Measurements from ENCODE around the gene MTMR2. TPM values are rescaled to one million over a fixed set of nuclear protein-coding genes. Genes with fewer than 3 reads are reported as not detected.
A peak's percentile ranks its signal among the peaks of the same experiment; 100 is the strongest.

The MTMR2 gene
- total RNA-seq, 1 donor from 2014 or later = 68.9 TPM

- Histone ChIP-seq H3K36me3 (peaks cover 8% of the 10 kb centered on the region), H2AFZ (replicated peaks) (peak overlapping the region; percentile 70), H3K79me2 (ENCODE audit: low read depth) (peaks cover 88% of the 10 kb centered on the region), H3F3A (ENCODE audit: low read depth) (peaks cover 26% of the 10 kb centered on the region), H3K4me3 (peak overlapping the region; percentile 100), H4K20me1 (ENCODE audit: low read depth) (peaks cover 62% of the 10 kb centered on the region), H3K27me3 (no peaks in the 10 kb centered on the region), H3K9me3 (ENCODE audit: low read depth) (no peaks in the 10 kb centered on the region), H3K4me2 (peak overlapping the region; percentile 95), H3K27ac (peak overlapping the region; percentile 99), H3K4me1 (peaks cover 15% of the 10 kb centered on the region), H3K9ac (peak overlapping the region; percentile 93)
- peak overlapping the region; percentile 99 for H3K27ac Mint-ChIP-seq
- peak; percentile 77 for DNase-seq (ENCODE audit: low spot score)
- peak overlapping the region; percentile 99 for H3K4me3 Mint-ChIP-seq
- H3K9me3 Mint-ChIP-seq = no peaks in the 10 kb centered on the region
- no peak for TF ChIP-seq EZH2phosphoT487 (IDR thresholded peaks at IDR 0.05)
- TF ChIP-seq EZH2 (IDR thresholded peaks at IDR 0.05) = no peak
- no peak for TF ChIP-seq CTCF (IDR thresholded peaks at IDR 0.05)
- peaks cover 10% of the 10 kb centered on the region for H3K36me3 Mint-ChIP-seq
- H3K27me3 Mint-ChIP-seq (ENCODE audit: insufficient read depth, low read depth) = peaks cover 7% of the 10 kb centered on the region
- H3K4me1 Mint-ChIP-seq = peaks cover 34% of the 10 kb centered on the region
Measured at GRCh38 chr11:95790933-95791708, 132.8 kb downstream of the MTMR2 start.

- Mint-ChIP-seq H3K27me3 (ENCODE audit: insufficient read depth, low read depth) (peaks cover 8% of the 10 kb centered on the region), H3K4me3 (peak within 1 kb of the TSS; percentile 99), H3K9me3 (no peaks in the 10 kb centered on the region), H3K4me1 (peaks cover 34% of the 10 kb centered on the region), H3K27ac (peak within 1 kb of the TSS; percentile 99), H3K36me3 (peaks cover 15% of the 10 kb centered on the region)
- Histone ChIP-seq H3K9me3 (ENCODE audit: low read depth) (no peaks in the 10 kb centered on the region), H3K4me2 (peak within 1 kb of the TSS; percentile 95), H3K4me3 (peak within 1 kb of the TSS; percentile 100), H3K4me1 (peaks cover 15% of the 10 kb centered on the region), H3K79me2 (ENCODE audit: low read depth) (peaks cover 86% of the 10 kb centered on the region), H3F3A (ENCODE audit: low read depth) (peaks cover 26% of the 10 kb centered on the region), H3K36me3 (peaks cover 16% of the 10 kb centered on the region), H3K27me3 (no peaks in the 10 kb centered on the region), H3K9ac (peak within 1 kb of the TSS; percentile 93), H4K20me1 (ENCODE audit: low read depth) (peaks cover 54% of the 10 kb centered on the region), H3K27ac (peak within 1 kb of the TSS; percentile 99), H2AFZ (replicated peaks) (peak within 1 kb of the TSS; percentile 70)
- TF ChIP-seq CTCF (IDR thresholded peaks at IDR 0.05) = no peak
- TF ChIP-seq EZH2phosphoT487 (IDR thresholded peaks at IDR 0.05) = no peak
- TF ChIP-seq EZH2 (IDR thresholded peaks at IDR 0.05) = no peak
- DNase-seq (ENCODE audit: low spot score) = peak; percentile 99
Measured at GRCh38 chr11:95790123-95790932, 133.6 kb downstream of the MTMR2 start, which contains the start of gene CEP57. Gene CEP57 (plus strand): TSS chr11:95790498. CDS start chr11:95790699, 201 bp downstream.

GRCh38 chr11:95789506-95790122, 134.3 kb downstream of the MTMR2 start, which contains the start of gene FAM76B:
Gene FAM76B (minus strand): TSS chr11:95789782. CDS start chr11:95789478, 304 bp downstream.
- TF ChIP-seq EZH2 (IDR thresholded peaks at IDR 0.05) (no peak), EZH2phosphoT487 (IDR thresholded peaks at IDR 0.05) (no peak), CTCF (IDR thresholded peaks at IDR 0.05) (no peak)
- Histone ChIP-seq H3K79me2 (ENCODE audit: low read depth) (peaks cover 81% of the 10 kb centered on the region), H3K4me3 (peak within 1 kb of the TSS; percentile 100), H3K27ac (peak within 1 kb of the TSS; percentile 99), H3F3A (ENCODE audit: low read depth) (peaks cover 26% of the 10 kb centered on the region), H3K27me3 (no peaks in the 10 kb centered on the region), H2AFZ (replicated peaks) (peak within 1 kb of the TSS; percentile 70), H3K36me3 (peaks cover 19% of the 10 kb centered on the region), H3K4me1 (peaks cover 15% of the 10 kb centered on the region), H3K9ac (peak within 1 kb of the TSS; percentile 93), H3K4me2 (peak within 1 kb of the TSS; percentile 95), H4K20me1 (ENCODE audit: low read depth) (peaks cover 46% of the 10 kb centered on the region), H3K9me3 (ENCODE audit: low read depth) (no peaks in the 10 kb centered on the region)
- Mint-ChIP-seq H3K4me1 (peaks cover 34% of the 10 kb centered on the region), H3K27me3 (ENCODE audit: insufficient read depth, low read depth) (peaks cover 10% of the 10 kb centered on the region), H3K27ac (peak within 1 kb of the TSS; percentile 99), H3K4me3 (peak within 1 kb of the TSS; percentile 99), H3K9me3 (no peaks in the 10 kb centered on the region), H3K36me3 (peaks cover 21% of the 10 kb centered on the region)
- peak; percentile 99 for DNase-seq (ENCODE audit: low spot score)

All from neural progenitor cell (in vitro differentiated cells).